ENCODE data around the gene PPIP5K2.

PPIP5K2 gene

DNA sequence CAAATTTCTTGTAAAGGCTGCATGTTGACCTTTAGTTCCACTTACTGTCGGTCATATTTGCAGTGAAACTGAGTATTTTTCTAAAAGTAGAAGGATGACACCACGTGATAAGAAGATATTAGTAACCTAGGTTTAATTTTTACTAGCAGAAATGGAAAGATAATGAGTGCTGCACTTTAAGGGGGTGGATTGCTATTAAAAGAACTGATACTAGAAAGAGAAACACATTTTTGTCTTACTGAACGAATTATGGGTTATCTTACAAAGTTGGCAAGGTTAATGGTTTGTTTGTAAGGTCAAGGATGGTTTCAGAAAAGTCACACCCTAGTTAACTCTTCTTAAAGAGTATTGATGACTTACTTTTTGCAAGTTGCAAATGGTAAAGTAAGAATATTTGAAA, 140.8 kb downstream of the PPIP5K2 start:
- Histone ChIP-seq H3K27ac (replicated peaks; ENCODE audit: low read length) (no peak overlapping the region), H4K8ac (ENCODE audit: low read depth, low read length) (no peak overlapping the region), H3K14ac (ENCODE audit: low read length) (no peak overlapping the region), H3K4me3 (ENCODE audit: low read length in 2 of 2) (peak overlapping the region in 1 of 2 donors; percentile 84), H3K9ac (ENCODE audit: low read depth, low read length, poor library complexity) (no peak overlapping the region), H4K91ac (ENCODE audit: low read depth, low read length, poor library complexity) (no peak overlapping the region), H3K27me3 (ENCODE audit: control insufficient read depth in 3 of 3, insufficient read depth in 3 of 3, low read depth in 1 of 3, low read length in 3 of 3) (no peaks in the 10 kb centered on the region), H3K4me1 (ENCODE audit: control insufficient read depth in 2 of 2, insufficient read depth in 1 of 2, low read depth in 1 of 2, low read length in 2 of 2) (peaks cover 2 to 11% of the 10 kb centered on the region in 2 donors), H2BK12ac (ENCODE audit: low read length) (no peak overlapping the region), H2AK5ac (ENCODE audit: low read depth, low read length) (no peak overlapping the region), H2AFZ (ENCODE audit: low read length) (no peak overlapping the region), H3K79me1 (ENCODE audit: low read depth, low read length) (peaks cover 6% of the 10 kb centered on the region), H2BK15ac (ENCODE audit: low read length) (no peak overlapping the region), H3K4ac (ENCODE audit: low read length) (no peak overlapping the region), H3K9me3 (replicated peaks in 1 of 2; ENCODE audit: control insufficient read depth in 2 of 2, insufficient read depth in 1 of 2, low read depth in 1 of 2, low read length in 2 of 2) (no peaks in the 10 kb centered on the region), H3K4me2 (ENCODE audit: insufficient read depth, low read length, poor library complexity, severe bottlenecking) (no peak overlapping the region), H3K18ac (ENCODE audit: low read length) (no peak overlapping the region), H2BK120ac (ENCODE audit: low read depth, low read length) (no peak overlapping the region), H2BK5ac (ENCODE audit: low read length) (no peak overlapping the region), H3K23ac (ENCODE audit: low read depth, low read length, poor library complexity) (no peak overlapping the region), H3K36me3 (replicated peaks in 1 of 2; ENCODE audit: control insufficient read depth in 2 of 2, insufficient read depth in 2 of 2, low read length in 2 of 2) (peaks cover 0 to 13% of the 10 kb centered on the region in 2 donors)
- WGBS, 2 donors (ENCODE audit: extremely low coverage in 2 of 2, insufficient read length in 2 of 2, insufficient replicate concordance in 1 of 2) = no CpG with 5 or more reads among the region's 3 CpGs
- no peak for DNase-seq (ENCODE audit: low spot score)

Data from neuronal stem cell (in vitro differentiated cells).